ENCODE data around the gene MED19. TPM values are rescaled to one million over a fixed set of nuclear protein-coding genes. Genes with fewer than 3 reads are reported as not detected.

The MED19 gene
- 12.4 and 20.7 TPM in 2 replicates for total RNA-seq

GRCh38 chr11:57711414-57712255 lies at the start of gene MED19:
Gene MED19, minus strand, starts transcription at chr11:57712215. Its CDS starts 36 bp downstream, at chr11:57712179.

DNA sequence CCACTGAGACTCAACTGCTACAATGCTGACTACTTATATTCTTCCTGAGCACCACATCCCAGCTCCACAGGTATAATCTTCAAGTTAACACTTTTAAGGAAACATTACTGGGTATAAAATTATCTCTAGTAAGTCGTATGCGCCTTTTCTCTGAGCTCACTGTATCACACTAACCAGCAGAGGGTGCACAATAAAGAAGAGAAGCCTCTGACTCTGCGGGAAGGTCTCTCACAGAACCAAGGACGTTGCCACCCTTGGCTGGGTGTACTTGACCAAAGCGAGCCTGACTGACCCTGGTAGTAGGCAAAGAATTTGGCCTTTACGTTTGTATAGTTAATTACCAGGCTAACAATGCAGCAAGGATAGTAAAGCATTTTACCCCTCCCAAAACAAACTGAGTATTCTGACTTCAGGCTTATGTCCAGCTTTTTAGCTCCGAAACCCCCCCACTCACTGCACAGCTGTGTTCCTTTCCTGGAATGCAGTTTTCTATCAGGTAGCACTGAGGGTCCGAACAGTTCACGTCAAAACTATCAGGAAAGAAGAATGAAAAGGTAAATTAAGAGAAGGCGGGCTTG lies 39.8 kb upstream of the MED19 start, which contains the start of gene BTBD18:
Gene BTBD18 (minus strand): TSS at position 144 of the 578 bp plus-strand sequence. CDS start 631 bp downstream, outside the sequence.

DNA sequence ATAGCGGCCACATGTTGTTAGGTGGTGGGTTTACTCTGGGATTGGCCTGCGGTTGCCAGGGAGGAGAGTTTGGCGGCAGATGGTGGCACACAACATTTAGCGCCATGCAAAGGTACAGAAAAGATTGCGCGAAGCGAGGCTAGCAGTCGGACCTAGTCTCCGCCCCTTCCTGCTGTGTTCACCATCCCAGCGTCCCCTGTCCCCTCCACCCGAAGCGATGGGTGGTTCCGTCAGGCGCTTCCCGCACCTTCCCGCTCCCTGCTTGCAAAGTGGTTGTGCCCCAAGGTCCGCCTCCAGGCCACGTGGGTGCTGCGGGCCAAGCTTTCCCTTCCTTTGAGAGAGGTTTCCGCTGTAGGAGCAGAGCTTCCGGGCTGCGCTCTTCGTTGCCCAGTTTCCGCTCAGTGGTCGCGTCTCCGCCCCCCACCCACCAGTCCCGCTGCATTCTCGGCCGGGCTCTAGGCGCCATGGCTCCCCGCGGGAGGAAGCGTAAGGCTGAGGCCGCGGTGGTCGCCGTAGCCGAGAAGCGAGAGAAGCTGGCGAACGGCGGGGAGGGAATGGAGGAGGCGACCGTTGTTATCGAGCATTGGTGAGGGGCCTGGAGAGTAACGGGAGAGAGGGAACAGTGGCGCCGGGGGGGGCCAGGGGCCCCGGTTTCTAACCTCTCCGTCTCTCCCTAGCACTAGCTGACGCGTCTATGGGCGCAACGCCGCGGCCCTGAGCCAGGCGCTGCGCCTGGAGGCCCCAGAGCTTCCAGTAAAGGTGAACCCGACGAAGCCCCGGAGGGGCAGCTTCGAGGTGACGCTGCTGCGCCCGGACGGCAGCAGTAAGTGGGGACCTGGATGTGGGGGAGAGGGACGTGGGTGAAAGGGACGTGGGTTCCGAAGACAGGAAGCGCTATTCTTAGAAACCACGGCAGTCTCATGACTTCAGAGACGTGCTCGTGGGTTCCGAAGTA lies 29.4 kb upstream of the MED19 start, which contains the start of gene SELENOH:
Gene SELENOH (plus strand): TSS at position 360 of the 955 bp plus-strand sequence. CDS start 105 bp downstream, at position 465.

GRCh38 chr11:57712256-57713150 lies 488 bp upstream of the MED19 start, which contains the start of gene TMX2:
Gene TMX2, plus strand, starts transcription at chr11:57712593. Its CDS starts 26 bp downstream, at chr11:57712619.

DNA sequence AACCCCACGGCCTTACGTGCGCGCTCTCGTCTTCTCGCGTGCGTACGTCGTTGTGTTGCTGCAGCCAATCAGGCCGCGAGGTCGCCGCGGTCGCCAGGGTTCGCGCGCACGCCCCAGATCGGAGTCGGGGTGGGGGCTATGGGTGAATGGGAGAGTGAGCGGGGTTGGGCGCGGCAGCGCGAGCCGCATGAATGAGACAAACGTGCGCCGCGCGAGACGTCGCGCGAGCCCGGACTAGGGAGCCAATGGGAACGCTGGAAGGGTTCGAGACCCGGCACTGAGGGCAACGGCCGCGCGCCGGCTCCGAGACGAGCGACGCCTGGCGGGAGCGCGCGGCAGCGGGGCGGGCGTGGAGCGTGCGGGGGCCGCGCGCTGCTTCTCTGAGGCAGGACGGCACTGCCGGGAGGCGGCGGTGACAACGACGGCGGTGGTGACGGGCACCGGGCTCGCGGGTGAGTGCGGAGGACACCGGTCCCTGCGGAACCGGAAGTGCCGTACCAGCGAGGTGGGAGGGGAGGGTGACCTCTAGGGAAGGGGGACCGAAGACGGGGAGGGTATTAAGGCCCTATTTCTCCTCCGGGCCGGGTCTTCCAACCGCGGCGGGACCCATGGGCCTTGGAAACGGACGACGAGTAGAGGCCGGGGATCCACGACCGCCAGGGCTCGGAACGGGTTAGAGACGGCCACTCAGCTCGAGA lies 44.1 kb downstream of the MED19 start, which contains the start of gene ZDHHC5:
Gene ZDHHC5 (plus strand): TSS at position 379 of the 698 bp plus-strand sequence. CDS start 4,977 bp downstream, outside the sequence.

DNA sequence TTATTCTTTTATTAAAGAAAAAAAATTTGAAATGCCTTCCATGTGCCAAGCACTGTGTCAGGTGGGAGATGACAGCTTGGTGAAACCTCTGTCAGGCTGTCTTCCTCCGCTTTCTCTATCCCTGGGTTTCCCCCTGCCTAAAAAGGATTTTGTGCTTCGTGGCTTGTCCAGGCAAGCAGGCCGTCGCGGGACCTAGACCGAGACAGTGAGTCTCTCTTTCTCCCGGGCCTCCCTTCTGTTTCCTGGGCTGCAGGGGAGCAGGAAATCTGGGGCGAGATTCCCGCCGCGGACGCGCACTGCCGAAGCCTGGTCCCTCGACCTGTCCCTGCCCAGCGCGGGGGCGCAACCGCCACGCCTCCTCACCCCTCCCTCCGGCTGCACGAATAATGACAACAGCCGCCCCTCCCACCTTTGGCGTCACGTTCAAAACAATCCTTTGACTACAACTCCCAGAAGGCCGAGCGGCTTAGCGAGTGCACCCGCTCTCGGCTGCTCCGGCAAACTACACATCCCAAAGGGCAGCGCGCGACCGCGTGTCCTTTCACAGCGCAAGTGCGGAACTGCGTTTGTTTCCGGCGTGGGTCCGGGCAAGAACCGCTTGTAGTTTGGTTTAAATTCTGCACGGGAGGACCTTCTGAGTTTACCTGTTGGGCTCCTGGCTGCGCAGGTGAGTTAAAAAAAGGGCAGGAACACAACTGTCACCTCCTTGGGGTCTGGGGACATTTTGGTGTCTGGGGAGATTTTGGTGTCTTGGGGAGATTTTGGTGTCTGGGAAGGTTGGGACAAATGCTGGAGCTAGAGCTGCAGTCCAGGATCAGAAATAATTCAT lies 54.6 kb downstream of the MED19 start, which contains the start of gene CLP1:
Gene CLP1 (plus strand): TSS at position 569 of the 829 bp plus-strand sequence. CDS start 1,715 bp downstream, outside the sequence.

Other genes starting within 250 kb of the MED19 start
- 15.3 and 23.5 TPM in 2 replicates for gene SLC43A1, start 196.5 kb downstream of the MED19 start, total RNA-seq
- gene TIMM10, start 181.5 kb downstream of the MED19 start, total RNA-seq = 14.9 and 35.5 TPM in 2 replicates
- gene SMTNL1, start 174.6 kb downstream of the MED19 start, total RNA-seq = not detected in 2 replicates
- 43.3 and 106 TPM in 2 replicates for gene UBE2L6, start 144.5 kb downstream of the MED19 start, total RNA-seq
- 9.6 and 26.0 TPM in 2 replicates for gene SERPING1, start 114.5 kb downstream of the MED19 start, total RNA-seq
- gene YPEL4, start 62.3 kb downstream of the MED19 start, total RNA-seq = 2.6 and 3.1 TPM in 2 replicates
- gene CLP1, start 54.5 kb downstream of the MED19 start, total RNA-seq = 19.5 and 20.2 TPM in 2 replicates
- 26.9 and 42.0 TPM in 2 replicates for gene ZDHHC5, start 44.1 kb downstream of the MED19 start, total RNA-seq
- 48.1 and 48.3 TPM in 2 replicates for gene TMX2, start 378 bp upstream of the MED19 start, total RNA-seq
- gene SELENOH, start 29.3 kb upstream of the MED19 start, total RNA-seq = 67.0 and 110 TPM in 2 replicates
- not detected in 2 replicates for gene BTBD18, start 39.6 kb upstream of the MED19 start, total RNA-seq
- 114 and 116 TPM in 2 replicates for gene CTNND1, start 49.6 kb upstream of the MED19 start, total RNA-seq